ENCODE results near the gene SOX13. TPM values are rescaled to one million over a fixed set of nuclear protein-coding genes. Genes with fewer than 3 reads are reported as not detected.
A peak's percentile ranks its signal among the peaks of the same experiment; 100 is the strongest.

SOX13 gene
- total RNA-seq, 1 experiment from 2014 or later, result 171 TPM

DNA sequence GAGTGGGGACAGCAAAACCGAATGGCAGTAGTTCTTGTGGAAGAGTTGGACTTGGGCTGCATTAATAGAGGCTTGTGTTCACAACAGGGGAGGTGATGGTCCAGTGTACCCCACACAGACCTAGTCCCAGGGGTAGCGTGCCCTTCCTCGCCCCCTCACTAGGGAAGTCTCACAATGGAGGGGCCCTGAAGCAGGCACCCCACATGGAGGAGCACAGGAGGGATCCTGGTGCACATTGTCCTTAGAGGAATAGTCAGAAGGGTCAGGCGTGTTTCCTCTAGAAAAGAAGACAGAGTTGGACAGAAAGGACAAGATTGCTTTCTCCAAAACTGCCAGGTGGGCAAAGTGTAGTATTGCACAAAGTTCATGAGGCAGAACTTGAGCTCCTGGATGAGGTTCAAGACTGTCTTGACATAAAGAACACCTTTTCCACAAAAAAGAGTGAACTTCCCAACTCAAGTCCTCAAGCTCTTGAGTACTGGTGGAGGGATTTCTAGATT is 55.6 kb downstream of the SOX13 start (continued):
- no peak for TF ChIP-seq ATF1 (CRISPR knock-in tag; IDR thresholded peaks at IDR 0.05)
- TF ChIP-seq, protein P1, sequence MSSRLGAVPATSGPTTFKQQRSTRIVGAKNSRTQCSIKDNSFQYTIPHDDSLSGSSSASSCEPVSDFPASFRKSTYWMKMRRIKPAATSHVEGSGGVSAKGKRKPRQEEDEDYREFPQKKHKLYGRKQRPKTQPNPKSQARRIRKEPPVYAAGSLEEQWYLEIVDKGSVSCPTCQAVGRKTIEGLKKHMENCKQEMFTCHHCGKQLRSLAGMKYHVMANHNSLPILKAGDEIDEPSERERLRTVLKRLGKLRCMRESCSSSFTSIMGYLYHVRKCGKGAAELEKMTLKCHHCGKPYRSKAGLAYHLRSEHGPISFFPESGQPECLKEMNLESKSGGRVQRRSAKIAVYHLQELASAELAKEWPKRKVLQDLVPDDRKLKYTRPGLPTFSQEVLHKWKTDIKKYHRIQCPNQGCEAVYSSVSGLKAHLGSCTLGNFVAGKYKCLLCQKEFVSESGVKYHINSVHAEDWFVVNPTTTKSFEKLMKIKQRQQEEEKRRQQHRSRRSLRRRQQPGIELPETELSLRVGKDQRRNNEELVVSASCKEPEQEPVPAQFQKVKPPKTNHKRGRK (CRISPR knock-in tag; IDR thresholded peaks at IDR 0.05; ENCODE audit: borderline replicate concordance), result no peak
- TF ChIP-seq ESRRA (CRISPR knock-in tag; IDR thresholded peaks at IDR 0.05; ENCODE audit: borderline replicate concordance), result no peak
- no peak for TF ChIP-seq ZNF232 (CRISPR knock-in tag; IDR thresholded peaks at IDR 0.05)
- TF ChIP-seq, protein P2, sequence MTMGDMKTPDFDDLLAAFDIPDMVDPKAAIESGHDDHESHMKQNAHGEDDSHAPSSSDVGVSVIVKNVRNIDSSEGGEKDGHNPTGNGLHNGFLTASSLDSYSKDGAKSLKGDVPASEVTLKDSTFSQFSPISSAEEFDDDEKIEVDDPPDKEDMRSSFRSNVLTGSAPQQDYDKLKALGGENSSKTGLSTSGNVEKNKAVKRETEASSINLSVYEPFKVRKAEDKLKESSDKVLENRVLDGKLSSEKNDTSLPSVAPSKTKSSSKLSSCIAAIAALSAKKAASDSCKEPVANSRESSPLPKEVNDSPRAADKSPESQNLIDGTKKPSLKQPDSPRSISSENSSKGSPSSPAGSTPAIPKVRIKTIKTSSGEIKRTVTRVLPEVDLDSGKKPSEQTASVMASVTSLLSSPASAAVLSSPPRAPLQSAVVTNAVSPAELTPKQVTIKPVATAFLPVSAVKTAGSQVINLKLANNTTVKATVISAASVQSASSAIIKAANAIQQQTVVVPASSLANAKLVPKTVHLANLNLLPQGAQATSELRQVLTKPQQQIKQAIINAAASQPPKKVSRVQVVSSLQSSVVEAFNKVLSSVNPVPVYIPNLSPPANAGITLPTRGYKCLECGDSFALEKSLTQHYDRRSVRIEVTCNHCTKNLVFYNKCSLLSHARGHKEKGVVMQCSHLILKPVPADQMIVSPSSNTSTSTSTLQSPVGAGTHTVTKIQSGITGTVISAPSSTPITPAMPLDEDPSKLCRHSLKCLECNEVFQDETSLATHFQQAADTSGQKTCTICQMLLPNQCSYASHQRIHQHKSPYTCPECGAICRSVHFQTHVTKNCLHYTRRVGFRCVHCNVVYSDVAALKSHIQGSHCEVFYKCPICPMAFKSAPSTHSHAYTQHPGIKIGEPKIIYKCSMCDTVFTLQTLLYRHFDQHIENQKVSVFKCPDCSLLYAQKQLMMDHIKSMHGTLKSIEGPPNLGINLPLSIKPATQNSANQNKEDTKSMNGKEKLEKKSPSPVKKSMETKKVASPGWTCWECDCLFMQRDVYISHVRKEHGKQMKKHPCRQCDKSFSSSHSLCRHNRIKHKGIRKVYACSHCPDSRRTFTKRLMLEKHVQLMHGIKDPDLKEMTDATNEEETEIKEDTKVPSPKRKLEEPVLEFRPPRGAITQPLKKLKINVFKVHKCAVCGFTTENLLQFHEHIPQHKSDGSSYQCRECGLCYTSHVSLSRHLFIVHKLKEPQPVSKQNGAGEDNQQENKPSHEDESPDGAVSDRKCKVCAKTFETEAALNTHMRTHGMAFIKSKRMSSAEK (CRISPR knock-in tag; IDR thresholded peaks at IDR 0.05; ENCODE audit: borderline replicate concordance), result no peak
- TF ChIP-seq, protein P3, sequence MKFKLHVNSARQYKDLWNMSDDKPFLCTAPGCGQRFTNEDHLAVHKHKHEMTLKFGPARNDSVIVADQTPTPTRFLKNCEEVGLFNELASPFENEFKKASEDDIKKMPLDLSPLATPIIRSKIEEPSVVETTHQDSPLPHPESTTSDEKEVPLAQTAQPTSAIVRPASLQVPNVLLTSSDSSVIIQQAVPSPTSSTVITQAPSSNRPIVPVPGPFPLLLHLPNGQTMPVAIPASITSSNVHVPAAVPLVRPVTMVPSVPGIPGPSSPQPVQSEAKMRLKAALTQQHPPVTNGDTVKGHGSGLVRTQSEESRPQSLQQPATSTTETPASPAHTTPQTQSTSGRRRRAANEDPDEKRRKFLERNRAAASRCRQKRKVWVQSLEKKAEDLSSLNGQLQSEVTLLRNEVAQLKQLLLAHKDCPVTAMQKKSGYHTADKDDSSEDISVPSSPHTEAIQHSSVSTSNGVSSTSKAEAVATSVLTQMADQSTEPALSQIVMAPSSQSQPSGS (CRISPR knock-in tag; IDR thresholded peaks at IDR 0.05; ENCODE audit: borderline replicate concordance, low read depth), result no peak
- TF ChIP-seq, protein P4, sequence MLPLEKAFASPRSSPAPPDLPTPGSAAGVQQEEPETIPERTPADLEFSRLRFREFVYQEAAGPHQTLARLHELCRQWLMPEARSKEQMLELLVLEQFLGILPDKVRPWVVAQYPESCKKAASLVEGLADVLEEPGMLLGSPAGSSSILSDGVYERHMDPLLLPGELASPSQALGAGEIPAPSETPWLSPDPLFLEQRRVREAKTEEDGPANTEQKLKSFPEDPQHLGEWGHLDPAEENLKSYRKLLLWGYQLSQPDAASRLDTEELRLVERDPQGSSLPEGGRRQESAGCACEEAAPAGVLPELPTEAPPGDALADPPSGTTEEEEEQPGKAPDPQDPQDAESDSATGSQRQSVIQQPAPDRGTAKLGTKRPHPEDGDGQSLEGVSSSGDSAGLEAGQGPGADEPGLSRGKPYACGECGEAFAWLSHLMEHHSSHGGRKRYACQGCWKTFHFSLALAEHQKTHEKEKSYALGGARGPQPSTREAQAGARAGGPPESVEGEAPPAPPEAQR (CRISPR knock-in tag; IDR thresholded peaks at IDR 0.05), result no peak
- TF ChIP-seq, protein P5, sequence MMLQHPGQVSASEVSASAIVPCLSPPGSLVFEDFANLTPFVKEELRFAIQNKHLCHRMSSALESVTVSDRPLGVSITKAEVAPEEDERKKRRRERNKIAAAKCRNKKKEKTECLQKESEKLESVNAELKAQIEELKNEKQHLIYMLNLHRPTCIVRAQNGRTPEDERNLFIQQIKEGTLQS (CRISPR knock-in tag; conservative IDR thresholded peaks at IDR 0.05), result no peak

DNA sequence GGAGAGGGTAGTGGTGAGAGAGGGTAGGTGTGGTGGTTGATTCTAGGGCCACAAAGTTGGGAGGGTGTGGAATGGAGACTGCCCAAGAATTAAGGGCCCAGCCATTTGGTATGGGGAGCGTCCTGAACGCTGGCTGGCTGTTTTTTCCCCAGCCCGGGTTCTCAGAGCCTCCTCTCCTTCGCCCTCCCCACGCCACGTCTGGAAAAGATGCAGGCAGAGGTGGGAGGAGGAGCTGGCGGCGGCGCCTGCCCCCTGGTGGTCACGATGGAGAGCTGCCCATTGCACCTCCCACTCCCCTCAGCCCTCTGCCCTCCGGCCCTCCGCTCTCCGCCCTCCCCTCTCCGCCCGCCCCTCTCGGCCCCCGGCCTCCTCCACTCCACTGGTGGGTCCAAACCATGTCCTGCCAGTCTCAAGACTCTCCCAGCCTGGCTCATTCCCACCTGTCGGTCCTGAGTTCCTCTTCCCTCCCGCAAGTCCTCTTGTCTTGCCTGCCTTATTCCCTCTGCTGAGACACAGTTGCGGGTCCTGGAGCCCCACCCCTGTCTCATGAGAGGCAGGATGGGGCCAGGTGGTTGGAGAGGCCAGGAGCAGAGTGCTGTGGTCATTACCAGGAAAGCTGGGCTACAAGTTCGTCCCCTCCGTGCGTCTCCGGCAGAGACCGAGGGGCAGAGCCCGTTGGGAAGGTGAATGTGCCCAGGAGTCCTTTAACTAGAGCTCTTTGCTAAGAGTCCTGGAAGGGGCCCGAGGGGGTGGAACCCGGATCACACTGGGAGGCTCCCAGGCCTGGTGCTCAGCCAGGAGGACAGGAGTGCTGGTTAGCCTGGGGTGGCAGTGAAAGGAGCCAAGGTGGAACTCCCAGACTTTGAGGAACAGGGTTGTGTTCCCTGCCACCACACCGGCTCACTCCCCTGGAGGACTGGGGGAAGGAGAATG is 56.3 kb downstream of the SOX13 start:
- H3K4me3 Mint-ChIP-seq, result peak overlapping the region; percentile 57
- peaks cover 47% of the 10 kb centered on the region for H3K4me1 Mint-ChIP-seq
- peak overlapping the region; percentile 85 for H3K27ac Mint-ChIP-seq
- H3K27me3 Mint-ChIP-seq (ENCODE audit: low read depth), result no peaks in the 10 kb centered on the region
- ChIA-PET POLR2A (interaction anchor here (1.0 to 2.5 kb wide), 6 partner anchors 10 to 258 kb away, joined by 4 to 14 read pairs (median 6); partner anchors contain the start of gene SOX13), CTCF (interaction anchor here (0.6 to 7.4 kb wide), 64 partner anchors 8 to 378 kb away, joined by 3 to 183 read pairs (median 4); partner anchors contain the start of genes ETNK2, REN, SNRPE and SOX13)
- ATAC-seq, result peak; percentile 80
- DNase-seq (ENCODE audit: low spot score), result peak; percentile 77
- H3K9me3 Mint-ChIP-seq, result no peaks in the 10 kb centered on the region
- peaks cover 28% of the 10 kb centered on the region for H3K36me3 Mint-ChIP-seq
- TF ChIP-seq, protein P6, sequence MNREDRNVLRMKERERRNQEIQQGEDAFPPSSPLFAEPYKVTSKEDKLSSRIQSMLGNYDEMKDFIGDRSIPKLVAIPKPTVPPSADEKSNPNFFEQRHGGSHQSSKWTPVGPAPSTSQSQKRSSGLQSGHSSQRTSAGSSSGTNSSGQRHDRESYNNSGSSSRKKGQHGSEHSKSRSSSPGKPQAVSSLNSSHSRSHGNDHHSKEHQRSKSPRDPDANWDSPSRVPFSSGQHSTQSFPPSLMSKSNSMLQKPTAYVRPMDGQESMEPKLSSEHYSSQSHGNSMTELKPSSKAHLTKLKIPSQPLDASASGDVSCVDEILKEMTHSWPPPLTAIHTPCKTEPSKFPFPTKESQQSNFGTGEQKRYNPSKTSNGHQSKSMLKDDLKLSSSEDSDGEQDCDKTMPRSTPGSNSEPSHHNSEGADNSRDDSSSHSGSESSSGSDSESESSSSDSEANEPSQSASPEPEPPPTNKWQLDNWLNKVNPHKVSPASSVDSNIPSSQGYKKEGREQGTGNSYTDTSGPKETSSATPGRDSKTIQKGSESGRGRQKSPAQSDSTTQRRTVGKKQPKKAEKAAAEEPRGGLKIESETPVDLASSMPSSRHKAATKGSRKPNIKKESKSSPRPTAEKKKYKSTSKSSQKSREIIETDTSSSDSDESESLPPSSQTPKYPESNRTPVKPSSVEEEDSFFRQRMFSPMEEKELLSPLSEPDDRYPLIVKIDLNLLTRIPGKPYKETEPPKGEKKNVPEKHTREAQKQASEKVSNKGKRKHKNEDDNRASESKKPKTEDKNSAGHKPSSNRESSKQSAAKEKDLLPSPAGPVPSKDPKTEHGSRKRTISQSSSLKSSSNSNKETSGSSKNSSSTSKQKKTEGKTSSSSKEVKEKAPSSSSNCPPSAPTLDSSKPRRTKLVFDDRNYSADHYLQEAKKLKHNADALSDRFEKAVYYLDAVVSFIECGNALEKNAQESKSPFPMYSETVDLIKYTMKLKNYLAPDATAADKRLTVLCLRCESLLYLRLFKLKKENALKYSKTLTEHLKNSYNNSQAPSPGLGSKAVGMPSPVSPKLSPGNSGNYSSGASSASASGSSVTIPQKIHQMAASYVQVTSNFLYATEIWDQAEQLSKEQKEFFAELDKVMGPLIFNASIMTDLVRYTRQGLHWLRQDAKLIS (CRISPR knock-in tag; IDR thresholded peaks at IDR 0.05; ENCODE audit: borderline replicate concordance), result no peak
- TF ChIP-seq, protein P7, sequence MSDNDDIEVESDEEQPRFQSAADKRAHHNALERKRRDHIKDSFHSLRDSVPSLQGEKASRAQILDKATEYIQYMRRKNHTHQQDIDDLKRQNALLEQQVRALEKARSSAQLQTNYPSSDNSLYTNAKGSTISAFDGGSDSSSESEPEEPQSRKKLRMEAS (CRISPR knock-in tag; IDR thresholded peaks at IDR 0.05), result peak; percentile 27; the same call in 1 of the 2 replicates
- TF ChIP-seq NFYB (CRISPR knock-in tag; conservative IDR thresholded peaks at IDR 0.05; ENCODE audit: low read depth) (no peak), SMAD4 (CRISPR knock-in tag; IDR thresholded peaks at IDR 0.05) (no peak), ZNF423 (CRISPR knock-in tag; IDR thresholded peaks at IDR 0.05) (no peak)
- TF ChIP-seq, protein P8, sequence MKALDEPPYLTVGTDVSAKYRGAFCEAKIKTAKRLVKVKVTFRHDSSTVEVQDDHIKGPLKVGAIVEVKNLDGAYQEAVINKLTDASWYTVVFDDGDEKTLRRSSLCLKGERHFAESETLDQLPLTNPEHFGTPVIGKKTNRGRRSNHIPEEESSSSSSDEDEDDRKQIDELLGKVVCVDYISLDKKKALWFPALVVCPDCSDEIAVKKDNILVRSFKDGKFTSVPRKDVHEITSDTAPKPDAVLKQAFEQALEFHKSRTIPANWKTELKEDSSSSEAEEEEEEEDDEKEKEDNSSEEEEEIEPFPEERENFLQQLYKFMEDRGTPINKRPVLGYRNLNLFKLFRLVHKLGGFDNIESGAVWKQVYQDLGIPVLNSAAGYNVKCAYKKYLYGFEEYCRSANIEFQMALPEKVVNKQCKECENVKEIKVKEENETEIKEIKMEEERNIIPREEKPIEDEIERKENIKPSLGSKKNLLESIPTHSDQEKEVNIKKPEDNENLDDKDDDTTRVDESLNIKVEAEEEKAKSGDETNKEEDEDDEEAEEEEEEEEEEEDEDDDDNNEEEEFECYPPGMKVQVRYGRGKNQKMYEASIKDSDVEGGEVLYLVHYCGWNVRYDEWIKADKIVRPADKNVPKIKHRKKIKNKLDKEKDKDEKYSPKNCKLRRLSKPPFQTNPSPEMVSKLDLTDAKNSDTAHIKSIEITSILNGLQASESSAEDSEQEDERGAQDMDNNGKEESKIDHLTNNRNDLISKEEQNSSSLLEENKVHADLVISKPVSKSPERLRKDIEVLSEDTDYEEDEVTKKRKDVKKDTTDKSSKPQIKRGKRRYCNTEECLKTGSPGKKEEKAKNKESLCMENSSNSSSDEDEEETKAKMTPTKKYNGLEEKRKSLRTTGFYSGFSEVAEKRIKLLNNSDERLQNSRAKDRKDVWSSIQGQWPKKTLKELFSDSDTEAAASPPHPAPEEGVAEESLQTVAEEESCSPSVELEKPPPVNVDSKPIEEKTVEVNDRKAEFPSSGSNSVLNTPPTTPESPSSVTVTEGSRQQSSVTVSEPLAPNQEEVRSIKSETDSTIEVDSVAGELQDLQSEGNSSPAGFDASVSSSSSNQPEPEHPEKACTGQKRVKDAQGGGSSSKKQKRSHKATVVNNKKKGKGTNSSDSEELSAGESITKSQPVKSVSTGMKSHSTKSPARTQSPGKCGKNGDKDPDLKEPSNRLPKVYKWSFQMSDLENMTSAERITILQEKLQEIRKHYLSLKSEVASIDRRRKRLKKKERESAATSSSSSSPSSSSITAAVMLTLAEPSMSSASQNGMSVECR (CRISPR knock-in tag; IDR thresholded peaks at IDR 0.05; ENCODE audit: borderline replicate concordance), result 0 out of 2 replicates have a peak, but pooled peaks have one; percentile 42

Measured in WTC11 (cell line).